Keratinocyte (primary cell): ENCODE results near the gene SELPLG. TPM values are rescaled to one million over a fixed set of nuclear protein-coding genes. Genes with fewer than 3 reads are reported as not detected.

Source experiments
- DNase-seq: peaks from one replicate; pipeline ENCODE4 v3.0.0-alpha.2; 2011; ENCODE audit warnings: low read depth, missing footprints, low spot score
- FAIRE-seq: peaks from 2 replicates; lab custom pipeline; 2011; peaks lifted over from hg19 to GRCh38; lab: Jason Lieb, UNC
- H2AFZ ChIP-seq: 2 replicates; pipeline ENCODE4 v1.6.0; 2012; ENCODE audit warnings: low read length, control low read depth, inconsistent platforms; ENCODE audit not compliant: control insufficient read depth
- H3K27ac ChIP-seq: 2 replicates; pipeline ENCODE4 v1.5.1; 2011; ENCODE audit warnings: low read length; ENCODE audit not compliant: control insufficient read depth, insufficient read depth
- H3K27me3 ChIP-seq: 3 replicates; pipeline ENCODE4 v1.6.0; 2011; ENCODE audit warnings: low read length; ENCODE audit not compliant: control insufficient read depth, insufficient read depth; ENCODE audit errors: extremely low read depth
- H3K36me3 ChIP-seq, 2 experiments: 2 replicates in 1 of 2; 3 replicates in 1 of 2; pipeline ENCODE4 v1.5.1; 2011; ENCODE audit warnings: low read length in 2 of 2, mild to moderate bottlenecking in 1 of 2; ENCODE audit not compliant: control insufficient read depth in 2 of 2, insufficient read depth in 2 of 2; ENCODE audit errors: extremely low read depth in 1 of 2
- H3K4me1 ChIP-seq: 3 replicates; pipeline ENCODE4 v1.5.1; 2011; ENCODE audit warnings: low read length; ENCODE audit not compliant: control insufficient read depth, insufficient read depth; ENCODE audit errors: extremely low read depth
- H3K4me2 ChIP-seq: 3 replicates; pipeline ENCODE4 v1.6.0; 2011; ENCODE audit warnings: low read depth, low read length; ENCODE audit not compliant: control insufficient read depth, insufficient read depth; ENCODE audit errors: extremely low read depth
- H3K4me3 ChIP-seq, 3 experiments: fragments of 200-600 bp in 1 of 3; sonication (generic) in 1 of 3; 2 replicates in 2 of 3; 3 replicates in 1 of 3; pipeline ENCODE4 v1.5.1; 2011 to 2016; ENCODE audit warnings: low read length in 3 of 3, mild to moderate bottlenecking in 3 of 3, control low read depth in 2 of 3, inconsistent platforms in 1 of 3, low read depth in 1 of 3, mixed read lengths in 1 of 3, mixed run types in 1 of 3, moderate library complexity in 1 of 3; ENCODE audit not compliant: control insufficient read depth in 2 of 3, insufficient read depth in 2 of 3; ENCODE audit errors: extremely low read depth in 1 of 3
- H3K79me2 ChIP-seq: 2 replicates; pipeline ENCODE4 v1.6.0; 2012; ENCODE audit warnings: low read length; ENCODE audit not compliant: control insufficient read depth, insufficient read depth
- H3K9ac ChIP-seq: 3 replicates; pipeline ENCODE4 v1.6.0; 2011; ENCODE audit warnings: low read length; ENCODE audit not compliant: control insufficient read depth, insufficient read depth; ENCODE audit errors: extremely low read depth
- H3K9me1 ChIP-seq: 3 replicates; pipeline ENCODE4 v1.6.0; 2011; ENCODE audit warnings: low read length; ENCODE audit not compliant: control insufficient read depth, insufficient read depth; ENCODE audit errors: extremely low read depth
- H3K9me3 ChIP-seq: 2 replicates; pipeline ENCODE4 v1.5.1; 2012; ENCODE audit warnings: low read depth, low read length; ENCODE audit not compliant: control insufficient read depth
- H4K20me1 ChIP-seq: 3 replicates; pipeline ENCODE4 v1.6.0; 2011; ENCODE audit warnings: low read length; ENCODE audit not compliant: control insufficient read depth, insufficient read depth; ENCODE audit errors: extremely low read depth
- EZH2 ChIP-seq: IDR thresholded peaks from one replicate; pipeline ENCODE4 v1.6.1; 2012; ENCODE audit warnings: inconsistent platforms, mild to moderate bottlenecking, low read length, moderate library complexity
- dilution Hi-C: fragments of 300-500 bp; cut with MboI; formaldehyde crosslinking; loops from one replicate; pipeline ENCODE4 v1.7.0; 2020; ENCODE audit warnings: low sequenced_read_pairs; ENCODE audit not compliant: extremely low pct_ligation_motif_present
- polyA plus RNA-seq, 5 experiments: library from polyadenylated mRNA; depleted of rRNA in 3 of 5; stranded (reverse) in 3 of 5; stranded (forward) in 1 of 5; unstranded in 1 of 5; fragments of >200 nt; gene quantifications; 1 replicate in 1 of 5; 2 replicates in 3 of 5; 3 replicates in 1 of 5; pipeline versions ENCODE4 v1.2.1 to v1.2.3, GENCODE V29; 2011 to 2012; ENCODE audit warnings: missing spikeins in 2 of 5, low read depth in 1 of 5, low replicate concordance in 1 of 5
- TF ChIP-seq, protein P1 (sequence below), 3 experiments: IDR thresholded peaks in 1 of 3; conservative IDR thresholded peaks in 1 of 3; optimal IDR thresholded peaks in 1 of 3; 2 replicates in 2 of 3; 3 replicates in 1 of 3; pipeline versions ENCODE3 to v1.5.1; 2011; ENCODE audit warnings: low read length in 3 of 3, mild to moderate bottlenecking in 3 of 3, moderate library complexity in 2 of 3, control low read depth in 1 of 3, inconsistent platforms in 1 of 3; ENCODE audit not compliant: insufficient read depth in 2 of 3; ENCODE audit errors: extremely low read depth in 1 of 3

The SELPLG gene
- polyA plus RNA-seq, 1 donor (not counting 4 experiments of a cell fraction or from before 2014, with no cell fraction given), result 0.80 TPM

DNA sequence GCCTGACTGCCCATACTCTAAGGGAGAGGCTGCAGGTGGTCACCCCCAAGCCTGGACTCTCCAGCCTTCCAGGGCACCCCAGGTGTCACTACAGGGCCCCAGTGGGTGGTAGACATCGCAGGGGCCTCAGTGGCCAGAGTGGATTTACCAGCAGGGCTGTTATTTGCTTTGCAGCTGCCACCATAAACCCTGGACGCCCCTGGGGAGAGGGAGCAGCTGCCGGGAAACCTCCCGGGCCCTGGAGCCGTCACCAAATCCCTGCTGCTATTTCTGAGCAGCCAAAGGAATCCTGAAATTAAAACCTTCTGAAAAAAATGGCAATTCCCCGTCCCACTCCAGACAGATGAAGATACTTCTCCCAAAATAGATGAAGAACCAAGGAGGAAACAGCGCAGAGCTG, 49.7 kb downstream of the SELPLG start:
- Histone ChIP-seq H3K4me1 (no peaks in the 10 kb centered on the region), H3K4me3 (no peak overlapping the region), H3K27me3 (peaks cover 13% of the 10 kb centered on the region), H2AFZ (no peak overlapping the region), H3K79me2 (no peaks in the 10 kb centered on the region), H3K9me3 (no peaks in the 10 kb centered on the region), H4K20me1 (no peaks in the 10 kb centered on the region), H3K36me3 (no peaks in the 10 kb centered on the region), H3K27ac (no peak overlapping the region), H3K9me1 (no peaks in the 10 kb centered on the region), H3K4me2 (no peak overlapping the region), H3K9ac (no peak overlapping the region)
- FAIRE-seq (no peak), DNase-seq (no peak)
- dilution Hi-C loops, result no loop called here
- no peak for TF ChIP-seq EZH2
- TF ChIP-seq, protein P1, sequence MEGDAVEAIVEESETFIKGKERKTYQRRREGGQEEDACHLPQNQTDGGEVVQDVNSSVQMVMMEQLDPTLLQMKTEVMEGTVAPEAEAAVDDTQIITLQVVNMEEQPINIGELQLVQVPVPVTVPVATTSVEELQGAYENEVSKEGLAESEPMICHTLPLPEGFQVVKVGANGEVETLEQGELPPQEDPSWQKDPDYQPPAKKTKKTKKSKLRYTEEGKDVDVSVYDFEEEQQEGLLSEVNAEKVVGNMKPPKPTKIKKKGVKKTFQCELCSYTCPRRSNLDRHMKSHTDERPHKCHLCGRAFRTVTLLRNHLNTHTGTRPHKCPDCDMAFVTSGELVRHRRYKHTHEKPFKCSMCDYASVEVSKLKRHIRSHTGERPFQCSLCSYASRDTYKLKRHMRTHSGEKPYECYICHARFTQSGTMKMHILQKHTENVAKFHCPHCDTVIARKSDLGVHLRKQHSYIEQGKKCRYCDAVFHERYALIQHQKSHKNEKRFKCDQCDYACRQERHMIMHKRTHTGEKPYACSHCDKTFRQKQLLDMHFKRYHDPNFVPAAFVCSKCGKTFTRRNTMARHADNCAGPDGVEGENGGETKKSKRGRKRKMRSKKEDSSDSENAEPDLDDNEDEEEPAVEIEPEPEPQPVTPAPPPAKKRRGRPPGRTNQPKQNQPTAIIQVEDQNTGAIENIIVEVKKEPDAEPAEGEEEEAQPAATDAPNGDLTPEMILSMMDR (optimal IDR thresholded peaks at IDR 0.05 in 1 of 3, IDR thresholded peaks at IDR 0.05 in 1 of 3, conservative IDR thresholded peaks at IDR 0.05 in 1 of 3; ENCODE audit: extremely low read depth in 1 of 3, insufficient read depth in 2 of 3, low read length in 3 of 3), result no peak

DNA sequence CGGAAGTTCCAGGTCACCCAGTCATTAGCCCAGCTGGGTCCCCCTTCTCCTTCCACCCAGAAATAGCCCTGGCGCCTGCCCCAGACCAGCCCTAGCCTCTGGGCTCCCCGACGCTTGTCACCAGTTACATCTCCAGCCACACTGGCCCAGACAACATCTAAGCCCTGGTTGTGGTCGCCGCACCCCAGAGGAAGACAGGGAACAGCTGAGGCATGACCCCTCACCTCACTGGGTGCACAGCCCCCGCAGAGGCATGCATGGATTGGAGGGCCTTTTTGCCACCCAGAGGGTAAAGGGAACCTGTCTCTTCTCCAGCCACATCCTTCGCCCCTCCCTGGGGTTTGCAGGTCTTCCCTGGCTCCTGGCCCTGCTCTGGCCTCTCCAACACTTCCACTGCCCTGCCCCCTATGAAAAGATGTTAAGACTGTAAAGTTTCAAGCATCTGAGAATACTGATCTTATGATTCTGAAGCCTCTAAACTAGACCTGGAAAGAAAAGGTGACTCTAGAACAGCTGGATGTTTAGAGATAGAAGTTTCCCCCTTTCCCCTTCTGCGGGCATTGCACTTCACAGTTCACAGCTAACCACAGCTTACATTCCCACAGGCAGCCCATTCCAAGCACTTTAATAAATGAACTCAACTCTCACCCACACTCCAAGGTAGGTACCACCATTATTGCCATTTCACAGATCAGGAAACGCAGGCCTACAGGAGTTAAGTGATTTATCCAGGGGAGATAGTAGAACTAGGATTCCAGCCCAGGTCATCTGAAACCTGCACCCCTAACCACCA, 50.5 kb downstream of the SELPLG start:
- FAIRE-seq (no peak), DNase-seq (no peak)
- Histone ChIP-seq H3K9ac (no peak overlapping the region), H3K27ac (no peak overlapping the region), H3K9me3 (no peaks in the 10 kb centered on the region), H3K4me3 (no peak overlapping the region), H4K20me1 (no peaks in the 10 kb centered on the region), H3K36me3 (no peaks in the 10 kb centered on the region), H3K27me3 (peaks cover 5% of the 10 kb centered on the region), H3K4me2 (no peak overlapping the region), H3K9me1 (no peaks in the 10 kb centered on the region), H2AFZ (no peak overlapping the region), H3K4me1 (no peaks in the 10 kb centered on the region), H3K79me2 (no peaks in the 10 kb centered on the region)
- TF ChIP-seq EZH2, result no peak
- dilution Hi-C loops, result no loop called here
